Transverse colon (tissue), 4 donors: ENCODE data around the gene MYO9A. TPM values are rescaled to one million over a fixed set of nuclear protein-coding genes. Genes with fewer than 3 reads are reported as not detected.

Experiments used
- DNase-seq: peaks from one replicate; pipeline ENCODE4 v3.0.0-alpha.2; 2019
- H3K27ac ChIP-seq, 4 donors: fragments of 200-600 bp; sonication (generic); 2 replicates each; pipeline ENCODE4 v1.5.1; 2016 to 2018; ENCODE audit warnings: inconsistent platforms in 4 of 4
- H3K27me3 ChIP-seq: fragments of 200-600 bp; sonication (generic); 2 replicates; pipeline ENCODE4 v1.5.1; 2017; ENCODE audit warnings: inconsistent platforms
- H3K36me3 ChIP-seq, 4 donors: fragments of 200-600 bp; sonication (generic); 2 replicates each; pipeline ENCODE4 v1.5.1; 2017 to 2019; ENCODE audit warnings: inconsistent platforms in 4 of 4
- H3K4me1 ChIP-seq, 4 donors: fragments of 200-600 bp; sonication (generic); 2 replicates each; pipeline ENCODE4 v1.5.1; 2017 to 2020; ENCODE audit warnings: inconsistent platforms in 4 of 4
- H3K4me3 ChIP-seq, 4 donors: fragments of 200-600 bp; sonication (generic); 1 replicate in 1 of 4; 2 replicates in 3 of 4; pipeline versions ENCODE4 v1.5.1 to v1.6.1; 2017 to 2019; ENCODE audit warnings: inconsistent platforms in 4 of 4
- H3K9me3 ChIP-seq, 2 donors: fragments of 200-600 bp; sonication (generic); 2 replicates each; pipeline ENCODE4 v1.5.1; 2017 to 2019; ENCODE audit warnings: inconsistent platforms in 2 of 2
- CTCF ChIP-seq, 5 experiments: fragments of 200-600 bp in 3 of 5; fragments of 450-650 bp in 2 of 5; sonication (generic) in 3 of 5; IDR thresholded peaks; 1 replicate in 2 of 5; 2 replicates in 3 of 5; pipeline ENCODE4 v1.5.1; 2016 to 2017; ENCODE audit warnings: antibody characterized with exemption in 5 of 5, inconsistent platforms in 3 of 5, mild to moderate bottlenecking in 2 of 5, moderate library complexity in 1 of 5
- EP300 ChIP-seq: sonication (generic); formaldehyde crosslinking; IDR thresholded peaks from one replicate; pipeline ENCODE4 v1.6.1; 2017; ENCODE audit warnings: antibody characterized with exemption, low read depth
- POLR2A ChIP-seq: fragments of 450-650 bp; IDR thresholded peaks from one replicate; pipeline ENCODE4 v1.6.1; 2016; ENCODE audit warnings: antibody characterized with exemption, mild to moderate bottlenecking, moderate library complexity
- POLR2AphosphoS5 ChIP-seq, 3 donors: sonication (generic); formaldehyde crosslinking; IDR thresholded peaks; one replicate each; pipeline ENCODE4 v1.6.1; 2016; ENCODE audit warnings: antibody characterized with exemption in 3 of 3
- WGBS, 2 donors: methylation state at CpG; one replicate each; pipeline ENCODE4 v1.1.5; 2018; ENCODE audit warnings: low coverage in 1 of 2; 5-methylcytosine and 5-hydroxymethylcytosine counted together
- in situ Hi-C, 4 donors: fragments of 200-750 bp; cut with MboI; loops; one replicate each; pipeline versions ENCODE4 v1.15.0 to v1.15.1; 2017; ENCODE audit warnings: low sequenced_read_pairs in 3 of 4, low pct_ligation_motif_present in 1 of 4, low pct_unique_long_range_greater_than_20kb in 1 of 4
- intact Hi-C: fragments of 100-400 bp; cut with DNase I; formaldehyde crosslinking; loops from one replicate; pipeline ENCODE4 v1.15.1; 2023; ENCODE audit warnings: low total_unique reads
- total RNA-seq, 4 donors: library from RNA; depleted of rRNA; stranded (reverse); fragments of >200 nt; gene quantifications; one replicate each; pipeline ENCODE4 v1.1.0, GENCODE V29; 2016

The MYO9A gene
- total RNA-seq, 4 donors from 2014 or later = 52.4 to 103 (median 74.2) TPM

- intact Hi-C loops = no loop called here
- 89 to 92% methylated on average over 1 to 3 of the region's 3 CpGs for WGBS, 2 donors
- TF ChIP-seq EP300 (no peak), POLR2A (no peak), CTCF (IDR thresholded peaks at IDR 0.05) (no peak), POLR2AphosphoS5 (IDR thresholded peaks at IDR 0.05) (no peak)
- Histone ChIP-seq H3K27ac (no peak overlapping the region), H3K27me3 (no peaks in the 10 kb centered on the region), H3K36me3 (no peaks in the 10 kb centered on the region), H3K4me3 (no peak overlapping the region), H3K9me3 (no peaks in the 10 kb centered on the region), H3K4me1 (no peaks in the 10 kb centered on the region)
- in situ Hi-C loops = no loop called here
- no peak for DNase-seq
These were observed 201.1 kb downstream of the MYO9A start for GRCh38 chr15:71916834-71917233.

GRCh38 chr15:71914092-71914491, 203.9 kb downstream of the MYO9A start:
- 79 to 92% methylated on average over 3 of the region's 3 CpGs for WGBS, 2 donors
- no peaks in the 10 kb centered on the region for H3K4me1 ChIP-seq
- H3K27me3 ChIP-seq = no peaks in the 10 kb centered on the region
- intact Hi-C loops = no loop called here
- H3K9me3 ChIP-seq = no peaks in the 10 kb centered on the region
- H3K27ac ChIP-seq = no peak overlapping the region
- H3K4me3 ChIP-seq = no peak overlapping the region
- DNase-seq = no peak
- peaks cover 0 to 3% (median 0%) of the 10 kb centered on the region in 4 donors for H3K36me3 ChIP-seq
- in situ Hi-C loops = no loop called here
- TF ChIP-seq POLR2AphosphoS5 (IDR thresholded peaks at IDR 0.05) = no peak
- TF ChIP-seq EP300 = no peak
- TF ChIP-seq CTCF (IDR thresholded peaks at IDR 0.05) = no peak
- TF ChIP-seq POLR2A = no peak

- Histone ChIP-seq H3K27me3 (no peaks in the 10 kb centered on the region), H3K4me1 (no peaks in the 10 kb centered on the region), H3K9me3 (no peaks in the 10 kb centered on the region), H3K36me3 (peaks cover 0 to 39% (median 11%) of the 10 kb centered on the region in 4 donors), H3K4me3 (no peak overlapping the region), H3K27ac (no peak overlapping the region)
- 94 to 98% methylated on average over 4 to 5 of the region's 5 CpGs for WGBS, 2 donors
- DNase-seq = no peak
- in situ Hi-C loops = loop anchor here in 1 of 4 donors (25.0 kb wide), 1 partner anchor 263 kb away; no protein-coding TSS in a partner anchor
- no peak for TF ChIP-seq EP300
- TF ChIP-seq POLR2A = no peak
- no peak for TF ChIP-seq CTCF (IDR thresholded peaks at IDR 0.05)
- TF ChIP-seq POLR2AphosphoS5 (IDR thresholded peaks at IDR 0.05) = no peak
- intact Hi-C loops = no loop called here
These were observed 218.3 kb downstream of the MYO9A start for GRCh38 chr15:71899674-71900073.

GRCh38 chr15:71893691-71894090, 224.3 kb downstream of the MYO9A start:
- DNase-seq = no peak
- in situ Hi-C loops (loop anchor here in 1 of 4 donors (25.0 kb wide), 1 partner anchor 269 kb away; no protein-coding TSS in a partner anchor), intact Hi-C loops (no loop called here)
- 80 to 97% methylated on average over 1 of the region's 1 CpG for WGBS, 2 donors
- H3K9me3 ChIP-seq = no peaks in the 10 kb centered on the region
- H3K4me3 ChIP-seq = no peak overlapping the region
- H3K36me3 ChIP-seq = peaks cover 0 to 12% (median 4%) of the 10 kb centered on the region in 4 donors
- H3K27ac ChIP-seq = no peak overlapping the region
- H3K27me3 ChIP-seq = no peaks in the 10 kb centered on the region
- peaks cover 0 to 14% (median 5%) of the 10 kb centered on the region in 4 donors for H3K4me1 ChIP-seq
- TF ChIP-seq POLR2A (no peak), CTCF (IDR thresholded peaks at IDR 0.05) (no peak), POLR2AphosphoS5 (IDR thresholded peaks at IDR 0.05) (no peak), EP300 (no peak)
